ENCODE data around the gene KRTAP9-9.

DNA sequence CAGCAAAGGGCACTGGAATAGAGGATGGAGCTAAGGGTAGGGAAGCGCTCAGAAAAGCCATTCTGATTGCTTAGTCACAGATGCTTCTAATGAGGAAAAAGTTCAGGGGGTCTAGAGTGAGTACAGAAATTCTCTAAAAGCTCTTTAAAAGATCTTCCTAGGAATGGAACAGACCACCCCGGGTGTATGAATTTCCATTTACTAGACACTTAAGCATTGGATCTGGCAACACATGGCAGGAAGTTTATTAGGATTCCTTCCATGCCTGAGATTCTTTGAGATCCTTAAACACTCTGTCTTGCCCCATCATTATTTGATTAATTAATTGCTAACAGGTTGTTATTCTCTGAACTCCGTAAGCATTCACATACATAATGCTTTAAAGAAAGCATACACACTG lies 28.9 kb downstream of the KRTAP9-9 start:
- TF ChIP-seq, protein P1, sequence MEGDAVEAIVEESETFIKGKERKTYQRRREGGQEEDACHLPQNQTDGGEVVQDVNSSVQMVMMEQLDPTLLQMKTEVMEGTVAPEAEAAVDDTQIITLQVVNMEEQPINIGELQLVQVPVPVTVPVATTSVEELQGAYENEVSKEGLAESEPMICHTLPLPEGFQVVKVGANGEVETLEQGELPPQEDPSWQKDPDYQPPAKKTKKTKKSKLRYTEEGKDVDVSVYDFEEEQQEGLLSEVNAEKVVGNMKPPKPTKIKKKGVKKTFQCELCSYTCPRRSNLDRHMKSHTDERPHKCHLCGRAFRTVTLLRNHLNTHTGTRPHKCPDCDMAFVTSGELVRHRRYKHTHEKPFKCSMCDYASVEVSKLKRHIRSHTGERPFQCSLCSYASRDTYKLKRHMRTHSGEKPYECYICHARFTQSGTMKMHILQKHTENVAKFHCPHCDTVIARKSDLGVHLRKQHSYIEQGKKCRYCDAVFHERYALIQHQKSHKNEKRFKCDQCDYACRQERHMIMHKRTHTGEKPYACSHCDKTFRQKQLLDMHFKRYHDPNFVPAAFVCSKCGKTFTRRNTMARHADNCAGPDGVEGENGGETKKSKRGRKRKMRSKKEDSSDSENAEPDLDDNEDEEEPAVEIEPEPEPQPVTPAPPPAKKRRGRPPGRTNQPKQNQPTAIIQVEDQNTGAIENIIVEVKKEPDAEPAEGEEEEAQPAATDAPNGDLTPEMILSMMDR (IDR thresholded peaks at IDR 0.05; ENCODE audit: poor library complexity, severe bottlenecking), result no peak
- TF ChIP-seq EZH2 (IDR thresholded peaks at IDR 0.05; ENCODE audit: borderline replicate concordance, insufficient read depth, low read length, poor library complexity, severe bottlenecking), result no peak
- TF ChIP-seq RAD21 (conservative IDR thresholded peaks at IDR 0.05), result no peak
- TF ChIP-seq POLR2AphosphoS5 (IDR thresholded peaks at IDR 0.05), result no peak
- TF ChIP-seq EP300 (conservative IDR thresholded peaks at IDR 0.05; ENCODE audit: poor library complexity, severe bottlenecking), result no peak
- no peak for TF ChIP-seq TAF1 (IDR thresholded peaks at IDR 0.05; ENCODE audit: low read depth)
- no peak for TF ChIP-seq MXI1 (conservative IDR thresholded peaks at IDR 0.05; ENCODE audit: poor library complexity, severe bottlenecking)
- TF ChIP-seq SMC3 (conservative IDR thresholded peaks at IDR 0.05; ENCODE audit: poor library complexity), result no peak
- TF ChIP-seq, protein P2, sequence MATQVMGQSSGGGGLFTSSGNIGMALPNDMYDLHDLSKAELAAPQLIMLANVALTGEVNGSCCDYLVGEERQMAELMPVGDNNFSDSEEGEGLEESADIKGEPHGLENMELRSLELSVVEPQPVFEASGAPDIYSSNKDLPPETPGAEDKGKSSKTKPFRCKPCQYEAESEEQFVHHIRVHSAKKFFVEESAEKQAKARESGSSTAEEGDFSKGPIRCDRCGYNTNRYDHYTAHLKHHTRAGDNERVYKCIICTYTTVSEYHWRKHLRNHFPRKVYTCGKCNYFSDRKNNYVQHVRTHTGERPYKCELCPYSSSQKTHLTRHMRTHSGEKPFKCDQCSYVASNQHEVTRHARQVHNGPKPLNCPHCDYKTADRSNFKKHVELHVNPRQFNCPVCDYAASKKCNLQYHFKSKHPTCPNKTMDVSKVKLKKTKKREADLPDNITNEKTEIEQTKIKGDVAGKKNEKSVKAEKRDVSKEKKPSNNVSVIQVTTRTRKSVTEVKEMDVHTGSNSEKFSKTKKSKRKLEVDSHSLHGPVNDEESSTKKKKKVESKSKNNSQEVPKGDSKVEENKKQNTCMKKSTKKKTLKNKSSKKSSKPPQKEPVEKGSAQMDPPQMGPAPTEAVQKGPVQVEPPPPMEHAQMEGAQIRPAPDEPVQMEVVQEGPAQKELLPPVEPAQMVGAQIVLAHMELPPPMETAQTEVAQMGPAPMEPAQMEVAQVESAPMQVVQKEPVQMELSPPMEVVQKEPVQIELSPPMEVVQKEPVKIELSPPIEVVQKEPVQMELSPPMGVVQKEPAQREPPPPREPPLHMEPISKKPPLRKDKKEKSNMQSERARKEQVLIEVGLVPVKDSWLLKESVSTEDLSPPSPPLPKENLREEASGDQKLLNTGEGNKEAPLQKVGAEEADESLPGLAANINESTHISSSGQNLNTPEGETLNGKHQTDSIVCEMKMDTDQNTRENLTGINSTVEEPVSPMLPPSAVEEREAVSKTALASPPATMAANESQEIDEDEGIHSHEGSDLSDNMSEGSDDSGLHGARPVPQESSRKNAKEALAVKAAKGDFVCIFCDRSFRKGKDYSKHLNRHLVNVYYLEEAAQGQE (IDR thresholded peaks at IDR 0.05; ENCODE audit: borderline replicate concordance), result no peak
